Gastroesophageal sphincter (tissue), 3 donors: ENCODE results near the gene UQCC3.

Experiments
- POLR2AphosphoS5 ChIP-seq: sonication (generic); formaldehyde crosslinking; IDR thresholded peaks from one replicate; pipeline ENCODE4 v1.6.1; 2017; ENCODE audit warnings: antibody characterized with exemption
- TF ChIP-seq, protein P1 (sequence below), 4 experiments: fragments of 200-600 bp in 2 of 4; fragments of 450-650 bp in 2 of 4; sonication (generic) in 1 of 4; IDR thresholded peaks; one replicate each; pipeline ENCODE4 v1.5.1; 2017 to 2019; ENCODE audit warnings: antibody characterized with exemption in 4 of 4, mild to moderate bottlenecking in 2 of 4, moderate library complexity in 2 of 4

DNA sequence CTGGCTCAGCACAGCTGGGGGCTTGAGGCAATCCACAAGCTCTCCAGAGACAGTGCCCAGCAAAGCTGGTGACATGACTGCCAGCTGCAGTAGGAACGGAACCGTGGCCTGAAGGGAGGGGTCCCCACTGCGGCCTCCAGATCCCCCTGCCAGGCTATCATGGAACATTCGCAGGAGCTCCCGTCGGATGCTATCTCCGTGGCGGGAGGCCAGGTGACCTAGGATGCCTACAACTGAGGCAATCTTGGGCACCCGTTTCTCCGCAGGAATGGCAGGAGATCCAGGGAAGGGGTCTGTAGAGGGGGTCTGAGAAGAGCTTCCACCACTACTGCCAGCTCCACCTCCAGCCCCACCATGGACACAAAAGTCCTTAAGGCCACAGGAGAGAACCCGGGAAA lies 22.5 kb upstream of the UQCC3 start:
- TF ChIP-seq, protein P1, sequence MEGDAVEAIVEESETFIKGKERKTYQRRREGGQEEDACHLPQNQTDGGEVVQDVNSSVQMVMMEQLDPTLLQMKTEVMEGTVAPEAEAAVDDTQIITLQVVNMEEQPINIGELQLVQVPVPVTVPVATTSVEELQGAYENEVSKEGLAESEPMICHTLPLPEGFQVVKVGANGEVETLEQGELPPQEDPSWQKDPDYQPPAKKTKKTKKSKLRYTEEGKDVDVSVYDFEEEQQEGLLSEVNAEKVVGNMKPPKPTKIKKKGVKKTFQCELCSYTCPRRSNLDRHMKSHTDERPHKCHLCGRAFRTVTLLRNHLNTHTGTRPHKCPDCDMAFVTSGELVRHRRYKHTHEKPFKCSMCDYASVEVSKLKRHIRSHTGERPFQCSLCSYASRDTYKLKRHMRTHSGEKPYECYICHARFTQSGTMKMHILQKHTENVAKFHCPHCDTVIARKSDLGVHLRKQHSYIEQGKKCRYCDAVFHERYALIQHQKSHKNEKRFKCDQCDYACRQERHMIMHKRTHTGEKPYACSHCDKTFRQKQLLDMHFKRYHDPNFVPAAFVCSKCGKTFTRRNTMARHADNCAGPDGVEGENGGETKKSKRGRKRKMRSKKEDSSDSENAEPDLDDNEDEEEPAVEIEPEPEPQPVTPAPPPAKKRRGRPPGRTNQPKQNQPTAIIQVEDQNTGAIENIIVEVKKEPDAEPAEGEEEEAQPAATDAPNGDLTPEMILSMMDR (IDR thresholded peaks at IDR 0.05): no peak
- TF ChIP-seq POLR2AphosphoS5: no peak
